ENCODE results near the gene C1QTNF12. TPM values are rescaled to one million over a fixed set of nuclear protein-coding genes. Genes with fewer than 3 reads are reported as not detected.

C1QTNF12 gene
- total RNA-seq, 2 experiments from 2014 or later: 1.8 to 6.1 TPM

DNA sequence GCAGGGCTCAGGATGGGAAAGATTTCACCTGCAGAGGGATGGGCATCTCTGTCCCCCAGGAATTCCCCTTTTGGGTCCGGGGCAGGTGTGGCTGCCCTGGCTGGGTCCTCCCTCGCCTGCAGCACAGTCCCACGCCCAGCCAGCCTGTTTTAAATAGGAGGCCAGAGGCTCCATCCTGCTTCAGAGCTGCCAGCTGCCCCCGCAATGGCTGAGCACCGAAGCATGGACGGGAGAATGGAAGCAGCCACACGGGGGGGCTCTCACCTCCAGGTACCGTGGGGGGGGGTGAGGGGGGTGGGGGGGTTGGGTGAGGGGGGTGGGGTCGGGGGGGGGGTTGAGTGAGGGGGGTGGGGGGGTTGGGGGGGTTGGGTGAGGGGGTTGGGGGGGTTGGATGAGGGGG, 37.3 kb upstream of the C1QTNF12 start:
- no peaks in the 10 kb centered on the region for H3K9me3 ChIP-seq (ENCODE audit: low read length)
- intact Hi-C loops (cut with micrococcal nuclease; ENCODE audit: unreplicated experiment): no loop called here
- no peaks in the 10 kb centered on the region for H4K20me1 ChIP-seq (ENCODE audit: insufficient read depth, low read length)
- POLR2A ChIA-PET: no interaction called here
- no peaks in the 10 kb centered on the region for H3K9me2 ChIP-seq (ENCODE audit: insufficient read depth, low read length)
- H2AFZ ChIP-seq (ENCODE audit: low read length): no peak overlapping the region
- CTCF ChIA-PET (ENCODE audit: unreplicated experiment): no interaction called here
- no peak overlapping the region for H3K4me3 ChIP-seq (ENCODE audit: low read depth, low read length, poor library complexity, severe bottlenecking)
- no TSS peak for BruUV-seq (replicated peaks)
- peak; percentile 43 for DNase-seq (ENCODE audit: low spot score)
- no peak overlapping the region for H3K4me2 ChIP-seq (ENCODE audit: low read length)
- no peak for TF ChIP-seq EZH2phosphoT487 (IDR thresholded peaks at IDR 0.05; ENCODE audit: borderline replicate concordance, low read depth, low read length)
- TF ChIP-seq, protein P1, sequence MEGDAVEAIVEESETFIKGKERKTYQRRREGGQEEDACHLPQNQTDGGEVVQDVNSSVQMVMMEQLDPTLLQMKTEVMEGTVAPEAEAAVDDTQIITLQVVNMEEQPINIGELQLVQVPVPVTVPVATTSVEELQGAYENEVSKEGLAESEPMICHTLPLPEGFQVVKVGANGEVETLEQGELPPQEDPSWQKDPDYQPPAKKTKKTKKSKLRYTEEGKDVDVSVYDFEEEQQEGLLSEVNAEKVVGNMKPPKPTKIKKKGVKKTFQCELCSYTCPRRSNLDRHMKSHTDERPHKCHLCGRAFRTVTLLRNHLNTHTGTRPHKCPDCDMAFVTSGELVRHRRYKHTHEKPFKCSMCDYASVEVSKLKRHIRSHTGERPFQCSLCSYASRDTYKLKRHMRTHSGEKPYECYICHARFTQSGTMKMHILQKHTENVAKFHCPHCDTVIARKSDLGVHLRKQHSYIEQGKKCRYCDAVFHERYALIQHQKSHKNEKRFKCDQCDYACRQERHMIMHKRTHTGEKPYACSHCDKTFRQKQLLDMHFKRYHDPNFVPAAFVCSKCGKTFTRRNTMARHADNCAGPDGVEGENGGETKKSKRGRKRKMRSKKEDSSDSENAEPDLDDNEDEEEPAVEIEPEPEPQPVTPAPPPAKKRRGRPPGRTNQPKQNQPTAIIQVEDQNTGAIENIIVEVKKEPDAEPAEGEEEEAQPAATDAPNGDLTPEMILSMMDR (conservative IDR thresholded peaks at IDR 0.05; ENCODE audit: low read length): no peak
- H3K79me2 ChIP-seq (ENCODE audit: insufficient read depth, low read depth, low read length): no peaks in the 10 kb centered on the region
- H3K4me1 ChIP-seq (ENCODE audit: insufficient read depth, low read length, poor library complexity, severe bottlenecking): no peaks in the 10 kb centered on the region
- H3K36me3 ChIP-seq (ENCODE audit: insufficient read depth, low read length): no peaks in the 10 kb centered on the region
- H3K27ac ChIP-seq (ENCODE audit: low read depth, low read length, poor library complexity, severe bottlenecking): no peak overlapping the region

DNA sequence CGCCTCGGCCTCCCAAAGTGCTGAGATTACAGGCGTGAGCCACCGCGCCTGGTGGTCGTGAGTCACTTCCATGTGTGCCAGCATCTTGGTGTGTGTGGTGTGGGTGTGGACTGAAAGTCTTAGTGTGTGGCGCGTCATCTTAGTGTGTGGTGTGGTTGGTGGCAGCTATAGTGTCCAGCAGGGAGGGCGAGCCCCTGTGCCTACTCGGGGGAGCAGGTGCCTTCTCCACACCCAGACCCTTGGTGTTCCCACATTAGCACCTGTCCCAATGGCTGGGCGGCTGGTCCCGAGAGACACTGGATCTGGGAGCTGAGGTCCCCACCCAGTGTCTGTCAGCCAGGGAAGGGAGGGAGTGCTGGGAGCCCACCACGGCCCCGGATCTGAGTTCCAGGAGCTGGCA, 36.5 kb upstream of the C1QTNF12 start:
- no peak overlapping the region for H3K4me3 ChIP-seq (ENCODE audit: low read depth, low read length, poor library complexity, severe bottlenecking)
- no peak overlapping the region for H3K27ac ChIP-seq (ENCODE audit: low read depth, low read length, poor library complexity, severe bottlenecking)
- no peaks in the 10 kb centered on the region for H3K9me3 ChIP-seq (ENCODE audit: low read length)
- no peaks in the 10 kb centered on the region for H3K36me3 ChIP-seq (ENCODE audit: insufficient read depth, low read length)
- no peaks in the 10 kb centered on the region for H3K9me2 ChIP-seq (ENCODE audit: insufficient read depth, low read length)
- no TSS peak for BruUV-seq (replicated peaks)
- H3K4me1 ChIP-seq (ENCODE audit: insufficient read depth, low read length, poor library complexity, severe bottlenecking): no peaks in the 10 kb centered on the region
- no peaks in the 10 kb centered on the region for H4K20me1 ChIP-seq (ENCODE audit: insufficient read depth, low read length)
- ChIA-PET CTCF (ENCODE audit: unreplicated experiment) (interaction anchor here (0.6 kb wide), 1 partner anchor 254 kb away, joined by 3 read pairs; no protein-coding TSS in a partner anchor), POLR2A (no interaction called here)
- intact Hi-C loops (cut with micrococcal nuclease; ENCODE audit: unreplicated experiment): no loop called here
- H2AFZ ChIP-seq (ENCODE audit: low read length): no peak overlapping the region
- no peaks in the 10 kb centered on the region for H3K79me2 ChIP-seq (ENCODE audit: insufficient read depth, low read depth, low read length)
- TF ChIP-seq, protein P1 (conservative IDR thresholded peaks at IDR 0.05; ENCODE audit: low read length): no peak
- no peak for TF ChIP-seq EZH2phosphoT487 (IDR thresholded peaks at IDR 0.05; ENCODE audit: borderline replicate concordance, low read depth, low read length)
- no peak for DNase-seq (ENCODE audit: low spot score)
- no peak overlapping the region for H3K4me2 ChIP-seq (ENCODE audit: low read length)

GRCh38 chr1:1281533-1282321, 35.2 kb upstream of the C1QTNF12 start:
- Histone ChIP-seq H4K20me1 (ENCODE audit: insufficient read depth, low read length) (no peaks in the 10 kb centered on the region), H3K4me1 (ENCODE audit: insufficient read depth, low read length, poor library complexity, severe bottlenecking) (no peaks in the 10 kb centered on the region), H3K27ac (ENCODE audit: low read depth, low read length, poor library complexity, severe bottlenecking) (no peak overlapping the region), H3K9me3 (ENCODE audit: low read length) (no peaks in the 10 kb centered on the region), H2AFZ (ENCODE audit: low read length) (no peak overlapping the region), H3K4me3 (ENCODE audit: low read depth, low read length, poor library complexity, severe bottlenecking) (no peak overlapping the region), H3K4me2 (ENCODE audit: low read length) (no peak overlapping the region), H3K79me2 (ENCODE audit: insufficient read depth, low read depth, low read length) (no peaks in the 10 kb centered on the region), H3K36me3 (ENCODE audit: insufficient read depth, low read length) (no peaks in the 10 kb centered on the region), H3K9me2 (ENCODE audit: insufficient read depth, low read length) (no peaks in the 10 kb centered on the region)
- no TSS peak for BruUV-seq (replicated peaks)
- CTCF ChIA-PET (ENCODE audit: unreplicated experiment): no interaction called here
- TF ChIP-seq EZH2phosphoT487 (IDR thresholded peaks at IDR 0.05; ENCODE audit: borderline replicate concordance, low read depth, low read length): no peak
- TF ChIP-seq, protein P1 (conservative IDR thresholded peaks at IDR 0.05; ENCODE audit: low read length): no peak
- no peak for DNase-seq (ENCODE audit: low spot score)
- POLR2A ChIA-PET: interaction anchor here (0.5 kb wide), 1 partner anchor 22 kb away, joined by 3 read pairs; no protein-coding TSS in a partner anchor
- intact Hi-C loops (cut with micrococcal nuclease; ENCODE audit: unreplicated experiment): no loop called here

All from OCI-LY7 (cell line).